ENCODE measurements around the gene KIAA0825.

KIAA0825 gene

GRCh38 chr5:94288937-94289336 lies 329.5 kb downstream of the KIAA0825 start:
- no peak for DNase-seq

GRCh38 chr5:94285984-94286383 lies 332.4 kb downstream of the KIAA0825 start:
- DNase-seq: no peak

GRCh38 chr5:94283093-94283492 lies 335.3 kb downstream of the KIAA0825 start:
- no peak for DNase-seq

GRCh38 chr5:94281236-94281801 lies 337.1 kb downstream of the KIAA0825 start:
- no peak for DNase-seq

- DNase-seq: no peak
Measured at GRCh38 chr5:94276751-94277150, 341.7 kb downstream of the KIAA0825 start.

- DNase-seq: no peak
Measured at GRCh38 chr5:94276048-94276447, 342.4 kb downstream of the KIAA0825 start.

- DNase-seq: no peak
Measured at GRCh38 chr5:94274707-94275106, 343.7 kb downstream of the KIAA0825 start.

GRCh38 chr5:94268226-94268625 lies 350.2 kb downstream of the KIAA0825 start:
- DNase-seq: no peak

GRCh38 chr5:94267350-94267899 lies 351.0 kb downstream of the KIAA0825 start:
- no peak for DNase-seq

- no peak for DNase-seq
Measured at GRCh38 chr5:94266170-94266569, 352.2 kb downstream of the KIAA0825 start.

GRCh38 chr5:94263068-94263467 lies 355.3 kb downstream of the KIAA0825 start:
- no peak for DNase-seq

- no peak for DNase-seq
Measured at GRCh38 chr5:94260096-94260495, 358.3 kb downstream of the KIAA0825 start.

GRCh38 chr5:94254214-94254613 lies 364.2 kb downstream of the KIAA0825 start:
- DNase-seq: no peak

- no peak for DNase-seq
Measured at GRCh38 chr5:94250985-94251384, 367.4 kb downstream of the KIAA0825 start.

- no peak for DNase-seq
Measured at GRCh38 chr5:94249430-94249829, 369.0 kb downstream of the KIAA0825 start.

GRCh38 chr5:94248175-94248875 lies 370.1 kb downstream of the KIAA0825 start:
- no peak for DNase-seq

GRCh38 chr5:94245608-94246007 lies 372.8 kb downstream of the KIAA0825 start:
- no peak for DNase-seq

- no peak for DNase-seq
Measured at GRCh38 chr5:94244921-94245320, 373.5 kb downstream of the KIAA0825 start.

GRCh38 chr5:94243612-94244011 lies 374.8 kb downstream of the KIAA0825 start:
- no peak for DNase-seq

- no peak for DNase-seq
Measured at GRCh38 chr5:94240993-94241651, 377.3 kb downstream of the KIAA0825 start.

- DNase-seq: no peak
Measured at GRCh38 chr5:94240596-94240992, 377.8 kb downstream of the KIAA0825 start.

GRCh38 chr5:94240134-94240533 lies 378.3 kb downstream of the KIAA0825 start:
- DNase-seq: no peak

GRCh38 chr5:94239266-94239665 lies 379.1 kb downstream of the KIAA0825 start:
- DNase-seq: no peak

- DNase-seq: no peak
Measured at GRCh38 chr5:94234987-94235386, 383.4 kb downstream of the KIAA0825 start.

Data from NCI-H748 treated with DMSO at 0.1 percent for 48 hours (cell line).